Neural cell (in vitro differentiated cells): ENCODE measurements around the gene CBX2. TPM values are rescaled to one million over a fixed set of nuclear protein-coding genes. Genes with fewer than 3 reads are reported as not detected.

Experiments
- H2AFZ ChIP-seq: fragments of 200-600, 300-800 bp; sonication (generic), shearing (Covaris generic); 2 replicates; pipeline ENCODE4 v1.6.0; 2014; ENCODE audit warnings: low read depth, mild to moderate bottlenecking, antibody characterized with exemption, low read length, moderate library complexity
- H3F3A ChIP-seq: fragments of 200-600 bp; shearing (Covaris generic); 2 replicates; pipeline ENCODE4 v1.6.1; 2016; ENCODE audit warnings: mild to moderate bottlenecking, moderate library complexity, mixed read lengths, antibody characterized with exemption, low read length; ENCODE audit not compliant: insufficient read depth, poor library complexity, severe bottlenecking
- H3K27ac ChIP-seq: fragments of 200-600, 300-800 bp; sonication (generic), shearing (Covaris generic); 2 replicates; pipeline ENCODE4 v1.5.1; 2014; ENCODE audit warnings: mild to moderate bottlenecking, low read length, moderate library complexity
- H3K27me3 ChIP-seq: fragments of 300-800, 200-600 bp; sonication (generic), shearing (Covaris generic); 2 replicates; pipeline ENCODE4 v1.6.0; 2014; ENCODE audit warnings: mild to moderate bottlenecking, low read depth, low read length, moderate library complexity; ENCODE audit not compliant: insufficient read depth
- H3K36me3 ChIP-seq: fragments of 300-800, 200-600 bp; sonication (generic), shearing (Covaris generic); 2 replicates; pipeline ENCODE4 v1.5.1; 2014; ENCODE audit warnings: mild to moderate bottlenecking, antibody characterized with exemption, low read length, moderate library complexity; ENCODE audit not compliant: insufficient read depth
- H3K4me2 ChIP-seq: fragments of 300-800, 200-600 bp; sonication (generic), shearing (Covaris generic); 2 replicates; pipeline ENCODE4 v1.6.0; 2014; ENCODE audit warnings: mild to moderate bottlenecking, low read length
- H3K4me3 ChIP-seq: fragments of 300-800, 200-600 bp; sonication (generic), shearing (Covaris generic); 2 replicates; pipeline ENCODE4 v1.5.1; 2014; ENCODE audit warnings: mild to moderate bottlenecking, low read length, moderate library complexity
- H3K79me2 ChIP-seq: fragments of 200-600 bp; shearing (Covaris generic); replicated peaks from 2 replicates; pipeline ENCODE4 v1.6.0; 2014; ENCODE audit warnings: mild to moderate bottlenecking, low read length, moderate library complexity; ENCODE audit not compliant: insufficient read depth
- H3K9ac ChIP-seq: fragments of 300-800, 200-600 bp; sonication (generic), shearing (Covaris generic); 2 replicates; pipeline ENCODE4 v1.6.1; 2016; ENCODE audit warnings: mild to moderate bottlenecking, low read length, mixed read lengths
- H3K9me2 ChIP-seq: fragments of 200-600 bp; shearing (Covaris generic); 2 replicates; pipeline ENCODE4 v1.6.1; 2016; ENCODE audit warnings: mild to moderate bottlenecking, low read length, mixed read lengths; ENCODE audit not compliant: insufficient read depth
- H3K9me3 ChIP-seq: fragments of 200-600, 300-800 bp; sonication (generic), shearing (Covaris generic); 2 replicates; pipeline ENCODE4 v1.6.1; 2016; ENCODE audit warnings: mild to moderate bottlenecking, mixed run types, low read length, moderate library complexity, mixed read lengths
- H4K20me1 ChIP-seq: fragments of 200-600 bp; shearing (Covaris generic); 2 replicates; pipeline ENCODE4 v1.6.1; 2016; ENCODE audit warnings: mild to moderate bottlenecking, mixed run types; ENCODE audit not compliant: insufficient read depth
- EP300 ChIP-seq: fragments of 450-650 bp; conservative IDR thresholded peaks from 2 replicates; pipeline ENCODE4 v1.6.1; 2014; ENCODE audit warnings: antibody characterized with exemption, mild to moderate bottlenecking, moderate library complexity; ENCODE audit not compliant: poor library complexity, severe bottlenecking
- EZH2 ChIP-seq: fragments of 200-600, 300-800 bp; shearing (Covaris generic), sonication (generic); IDR thresholded peaks from 2 replicates; pipeline ENCODE4 v1.6.1; 2014; ENCODE audit warnings: antibody characterized with exemption, low read length, borderline replicate concordance, mild to moderate bottlenecking; ENCODE audit not compliant: insufficient read depth, poor library complexity, severe bottlenecking
- MXI1 ChIP-seq: fragments of 450-650 bp; conservative IDR thresholded peaks from 2 replicates; pipeline ENCODE4 v1.6.1; 2014; ENCODE audit warnings: antibody characterized with exemption, mild to moderate bottlenecking; ENCODE audit not compliant: poor library complexity, severe bottlenecking
- POLR2AphosphoS5 ChIP-seq: IDR thresholded peaks from 2 replicates; pipeline ENCODE4 v1.6.1; 2012
- RAD21 ChIP-seq: fragments of 450-650 bp; conservative IDR thresholded peaks from 2 replicates; pipeline ENCODE4 v1.6.1; 2014; ENCODE audit warnings: antibody characterized with exemption, mild to moderate bottlenecking, moderate library complexity
- SMC3 ChIP-seq: fragments of 450-650 bp; conservative IDR thresholded peaks from 2 replicates; pipeline ENCODE4 v1.6.1; 2014; ENCODE audit warnings: antibody characterized with exemption, mild to moderate bottlenecking, moderate library complexity; ENCODE audit not compliant: poor library complexity
- TAF1 ChIP-seq: IDR thresholded peaks from 2 replicates; pipeline ENCODE4 v1.6.1; 2012; ENCODE audit warnings: low read depth
- polyA plus RNA-seq: library from polyadenylated mRNA; depleted of rRNA; stranded (reverse); fragments of >200 nt; gene quantifications from 2 replicates; pipeline ENCODE4 v1.2.3, GENCODE V29; 2014
- TF ChIP-seq, protein P1 (sequence below): IDR thresholded peaks from 2 replicates; pipeline ENCODE4 v1.6.1; 2012; ENCODE audit warnings: borderline replicate concordance
- TF ChIP-seq, protein P2 (sequence below): fragments of 450-650 bp; IDR thresholded peaks from 2 replicates; pipeline ENCODE4 v1.5.1; 2014; ENCODE audit warnings: antibody characterized with exemption, mild to moderate bottlenecking, moderate library complexity; ENCODE audit not compliant: poor library complexity, severe bottlenecking

The CBX2 gene
- polyA plus RNA-seq, 1 donor from 2014 or later = 16.9 TPM

DNA sequence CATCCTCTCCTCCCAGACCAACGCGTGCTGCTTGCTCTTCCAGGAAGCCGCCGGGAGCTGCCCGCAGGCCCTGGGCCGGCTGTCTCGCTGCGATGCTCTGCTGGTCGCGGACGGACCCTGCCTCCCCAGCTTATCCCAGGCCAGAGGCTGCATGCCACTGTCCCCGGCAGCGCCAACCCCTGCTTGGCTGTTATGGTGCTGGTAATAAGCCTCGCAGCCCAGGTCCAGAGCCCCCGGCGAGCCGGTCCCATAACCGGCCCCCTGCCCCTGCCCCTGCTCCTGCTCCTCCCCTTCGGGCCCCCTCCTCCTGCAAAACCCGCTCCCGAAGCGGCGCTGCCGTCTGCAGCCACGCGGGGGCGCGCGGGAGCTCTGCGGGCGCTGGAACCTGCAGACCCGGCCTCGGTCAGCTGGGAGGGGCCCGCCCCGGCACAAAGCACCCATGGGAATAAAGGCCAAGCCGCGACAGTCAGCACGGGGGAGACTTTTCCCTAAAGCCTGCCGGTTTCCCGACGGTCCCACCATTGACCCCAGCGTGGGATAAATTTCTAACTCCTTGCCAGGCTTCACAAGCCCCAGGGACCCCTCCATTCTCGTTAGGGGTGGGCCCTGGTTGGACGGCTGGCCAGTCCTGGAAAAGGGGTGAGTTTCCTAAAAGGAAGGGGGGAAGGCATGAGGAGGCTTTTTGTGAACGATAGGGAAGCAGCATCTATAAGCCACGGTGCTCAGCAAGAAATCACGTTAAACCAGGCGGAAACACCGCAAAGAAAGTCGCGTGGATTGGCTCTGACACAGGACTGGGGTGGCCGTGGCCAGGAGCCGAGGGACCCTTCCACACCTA is 36.0 kb upstream of the CBX2 start:
- Histone ChIP-seq H3K27me3 (no peaks in the 10 kb centered on the region), H3K79me2 (no peaks in the 10 kb centered on the region), H3K36me3 (no peaks in the 10 kb centered on the region), H3K4me3 (peak overlapping the region; percentile 63), H3F3A (no peaks in the 10 kb centered on the region), H3K4me2 (no peak overlapping the region), H3K9me2 (no peaks in the 10 kb centered on the region), H2AFZ (peak overlapping the region; percentile 14), H3K9ac (peak overlapping the region; percentile 68), H3K27ac (no peak overlapping the region), H3K9me3 (no peaks in the 10 kb centered on the region), H4K20me1 (no peaks in the 10 kb centered on the region)
- peak; percentile 38 for TF ChIP-seq MXI1
- TF ChIP-seq, protein P1, sequence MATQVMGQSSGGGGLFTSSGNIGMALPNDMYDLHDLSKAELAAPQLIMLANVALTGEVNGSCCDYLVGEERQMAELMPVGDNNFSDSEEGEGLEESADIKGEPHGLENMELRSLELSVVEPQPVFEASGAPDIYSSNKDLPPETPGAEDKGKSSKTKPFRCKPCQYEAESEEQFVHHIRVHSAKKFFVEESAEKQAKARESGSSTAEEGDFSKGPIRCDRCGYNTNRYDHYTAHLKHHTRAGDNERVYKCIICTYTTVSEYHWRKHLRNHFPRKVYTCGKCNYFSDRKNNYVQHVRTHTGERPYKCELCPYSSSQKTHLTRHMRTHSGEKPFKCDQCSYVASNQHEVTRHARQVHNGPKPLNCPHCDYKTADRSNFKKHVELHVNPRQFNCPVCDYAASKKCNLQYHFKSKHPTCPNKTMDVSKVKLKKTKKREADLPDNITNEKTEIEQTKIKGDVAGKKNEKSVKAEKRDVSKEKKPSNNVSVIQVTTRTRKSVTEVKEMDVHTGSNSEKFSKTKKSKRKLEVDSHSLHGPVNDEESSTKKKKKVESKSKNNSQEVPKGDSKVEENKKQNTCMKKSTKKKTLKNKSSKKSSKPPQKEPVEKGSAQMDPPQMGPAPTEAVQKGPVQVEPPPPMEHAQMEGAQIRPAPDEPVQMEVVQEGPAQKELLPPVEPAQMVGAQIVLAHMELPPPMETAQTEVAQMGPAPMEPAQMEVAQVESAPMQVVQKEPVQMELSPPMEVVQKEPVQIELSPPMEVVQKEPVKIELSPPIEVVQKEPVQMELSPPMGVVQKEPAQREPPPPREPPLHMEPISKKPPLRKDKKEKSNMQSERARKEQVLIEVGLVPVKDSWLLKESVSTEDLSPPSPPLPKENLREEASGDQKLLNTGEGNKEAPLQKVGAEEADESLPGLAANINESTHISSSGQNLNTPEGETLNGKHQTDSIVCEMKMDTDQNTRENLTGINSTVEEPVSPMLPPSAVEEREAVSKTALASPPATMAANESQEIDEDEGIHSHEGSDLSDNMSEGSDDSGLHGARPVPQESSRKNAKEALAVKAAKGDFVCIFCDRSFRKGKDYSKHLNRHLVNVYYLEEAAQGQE = peak; percentile 11
- TF ChIP-seq EZH2 = no peak
- TF ChIP-seq, protein P2, sequence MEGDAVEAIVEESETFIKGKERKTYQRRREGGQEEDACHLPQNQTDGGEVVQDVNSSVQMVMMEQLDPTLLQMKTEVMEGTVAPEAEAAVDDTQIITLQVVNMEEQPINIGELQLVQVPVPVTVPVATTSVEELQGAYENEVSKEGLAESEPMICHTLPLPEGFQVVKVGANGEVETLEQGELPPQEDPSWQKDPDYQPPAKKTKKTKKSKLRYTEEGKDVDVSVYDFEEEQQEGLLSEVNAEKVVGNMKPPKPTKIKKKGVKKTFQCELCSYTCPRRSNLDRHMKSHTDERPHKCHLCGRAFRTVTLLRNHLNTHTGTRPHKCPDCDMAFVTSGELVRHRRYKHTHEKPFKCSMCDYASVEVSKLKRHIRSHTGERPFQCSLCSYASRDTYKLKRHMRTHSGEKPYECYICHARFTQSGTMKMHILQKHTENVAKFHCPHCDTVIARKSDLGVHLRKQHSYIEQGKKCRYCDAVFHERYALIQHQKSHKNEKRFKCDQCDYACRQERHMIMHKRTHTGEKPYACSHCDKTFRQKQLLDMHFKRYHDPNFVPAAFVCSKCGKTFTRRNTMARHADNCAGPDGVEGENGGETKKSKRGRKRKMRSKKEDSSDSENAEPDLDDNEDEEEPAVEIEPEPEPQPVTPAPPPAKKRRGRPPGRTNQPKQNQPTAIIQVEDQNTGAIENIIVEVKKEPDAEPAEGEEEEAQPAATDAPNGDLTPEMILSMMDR = peak; percentile 95
- TF ChIP-seq SMC3 = peak; percentile 90
- TF ChIP-seq POLR2AphosphoS5 = no peak
- TF ChIP-seq TAF1 = no peak
- peak; percentile 84 for TF ChIP-seq RAD21
- peak; percentile 24 for TF ChIP-seq EP300

DNA sequence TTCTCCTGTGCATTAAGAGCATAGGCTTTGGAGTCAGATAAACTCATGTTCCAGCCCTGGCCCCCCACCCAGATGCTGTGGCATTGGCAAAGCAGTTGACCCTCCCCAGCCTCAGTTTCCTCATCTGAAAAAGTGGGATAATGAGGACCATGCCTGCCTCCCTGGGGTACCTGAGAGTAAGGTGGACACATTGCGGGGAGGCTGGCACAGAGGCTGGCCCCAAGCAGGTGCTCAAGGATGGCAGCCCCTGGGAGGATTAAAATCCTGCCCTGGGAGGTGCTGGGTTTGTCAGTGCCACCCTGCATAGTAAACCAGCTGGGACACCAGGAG is 35.4 kb upstream of the CBX2 start:
- Histone ChIP-seq H3K27ac (no peak overlapping the region), H4K20me1 (no peaks in the 10 kb centered on the region), H3K4me2 (no peak overlapping the region), H3K9me2 (no peaks in the 10 kb centered on the region), H3K9me3 (no peaks in the 10 kb centered on the region), H3K9ac (peak overlapping the region; percentile 29), H3K79me2 (no peaks in the 10 kb centered on the region), H3F3A (no peaks in the 10 kb centered on the region), H3K4me3 (peak overlapping the region; percentile 63), H3K36me3 (no peaks in the 10 kb centered on the region), H2AFZ (no peak overlapping the region), H3K27me3 (no peaks in the 10 kb centered on the region)
- TF ChIP-seq, protein P2 = no peak
- TF ChIP-seq SMC3 (no peak), POLR2AphosphoS5 (no peak), RAD21 (no peak), MXI1 (no peak)
- TF ChIP-seq, protein P1 = no peak
